ENCODE data around the gene HOXB9. TPM values are rescaled to one million over a fixed set of nuclear protein-coding genes. Genes with fewer than 3 reads are reported as not detected.

HOXB9 gene
- total RNA-seq, 2 donors from 2014 or later = 0.09 to 0.68 TPM

DNA sequence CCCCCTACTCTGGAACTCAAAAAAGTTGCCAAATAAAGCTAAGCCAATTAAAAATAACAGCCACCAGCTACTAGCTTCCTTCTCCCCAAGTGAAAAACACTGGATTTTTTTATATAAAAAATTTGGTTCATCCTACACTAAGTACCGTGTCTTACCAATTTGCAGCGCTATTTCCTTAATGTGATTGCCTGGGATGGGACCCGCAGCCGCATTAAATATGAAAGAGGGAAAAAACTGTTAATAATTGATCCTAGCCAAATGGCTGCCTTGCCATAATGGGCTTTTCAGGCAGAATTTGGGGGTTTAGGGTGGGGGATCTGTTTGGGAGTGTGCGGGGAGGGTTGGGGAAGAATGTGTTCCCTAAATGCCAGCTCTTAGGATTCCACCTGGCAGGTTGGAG is 2.0 kb downstream of the HOXB9 start:
- TF ChIP-seq POLR2A (IDR thresholded peaks at IDR 0.05) (no peak), CTCF (IDR thresholded peaks at IDR 0.05) (no peak), POLR2AphosphoS5 (IDR thresholded peaks at IDR 0.05) (no peak)
- Histone ChIP-seq H3K27me3 (replicated peaks; ENCODE audit: insufficient read depth) (peaks cover 58% of the 10 kb centered on the region), H3K27ac (no peak overlapping the region), H3K4me1 (replicated peaks) (peaks cover 16% of the 10 kb centered on the region), H3K9me3 (no peaks in the 10 kb centered on the region), H3K4me3 (no peak overlapping the region), H3K36me3 (no peaks in the 10 kb centered on the region)
- DNase-seq (ENCODE audit: low spot score) = no peak
- 28% methylated on average over 5 of the region's 5 CpGs for WGBS
- intact Hi-C loops (cut with DNase I) = no loop called here

DNA sequence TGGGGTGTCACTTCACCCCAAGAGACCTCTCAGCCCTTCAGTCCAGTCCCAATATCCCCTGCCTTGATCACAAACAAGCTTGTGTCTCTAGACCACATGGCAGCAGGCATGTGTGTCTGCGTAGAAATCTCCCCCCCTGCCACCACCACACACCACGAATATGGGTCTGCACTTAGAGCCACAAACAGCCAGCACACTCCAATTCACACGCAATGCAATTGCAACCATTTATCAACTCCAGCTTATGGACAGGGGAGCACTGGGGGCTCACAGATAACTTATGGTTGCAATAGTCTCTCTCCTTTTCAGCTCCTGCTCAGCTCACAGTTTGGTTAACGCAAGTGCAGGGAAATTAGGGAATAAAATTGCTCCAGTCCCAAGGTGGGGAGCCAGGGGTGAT is 2.6 kb downstream of the HOXB9 start:
- intact Hi-C loops (cut with DNase I) = no loop called here
- no peaks in the 10 kb centered on the region for H3K36me3 ChIP-seq
- 39% methylated on average over 4 of the region's 4 CpGs for WGBS
- DNase-seq (ENCODE audit: low spot score) = no peak
- H3K27me3 ChIP-seq (replicated peaks; ENCODE audit: insufficient read depth) = peaks cover 54% of the 10 kb centered on the region
- H3K4me3 ChIP-seq = no peak overlapping the region
- peaks cover 17% of the 10 kb centered on the region for H3K4me1 ChIP-seq (replicated peaks)
- H3K27ac ChIP-seq = no peak overlapping the region
- TF ChIP-seq CTCF (IDR thresholded peaks at IDR 0.05) = no peak
- TF ChIP-seq POLR2A (IDR thresholded peaks at IDR 0.05) = no peak
- TF ChIP-seq POLR2AphosphoS5 (IDR thresholded peaks at IDR 0.05) = no peak
- H3K9me3 ChIP-seq = no peaks in the 10 kb centered on the region

DNA sequence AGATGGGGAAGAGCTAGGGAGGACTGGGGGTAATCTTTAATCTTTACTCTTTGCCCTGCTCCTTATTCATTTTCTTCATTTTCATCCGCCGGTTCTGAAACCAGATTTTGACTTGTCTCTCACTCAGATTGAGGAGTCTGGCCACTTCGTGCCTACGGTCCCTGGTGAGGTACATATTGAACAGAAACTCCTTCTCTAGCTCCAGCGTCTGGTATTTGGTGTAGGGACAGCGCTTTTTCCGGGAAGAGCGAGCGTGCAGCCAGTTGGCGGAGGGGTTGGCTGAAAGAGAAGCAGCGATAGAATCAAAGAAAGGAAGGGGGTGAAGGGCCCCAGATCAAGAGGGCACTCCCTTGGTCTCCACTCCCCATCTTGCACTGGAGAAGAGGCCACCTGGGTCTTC is 3.3 kb downstream of the HOXB9 start:
- Histone ChIP-seq H3K27me3 (replicated peaks; ENCODE audit: insufficient read depth) (peaks cover 50% of the 10 kb centered on the region), H3K9me3 (no peaks in the 10 kb centered on the region), H3K36me3 (no peaks in the 10 kb centered on the region), H3K4me1 (replicated peaks) (peaks cover 17% of the 10 kb centered on the region), H3K4me3 (no peak overlapping the region), H3K27ac (no peak overlapping the region)
- intact Hi-C loops (cut with DNase I) = no loop called here
- TF ChIP-seq POLR2AphosphoS5 (IDR thresholded peaks at IDR 0.05) = no peak
- TF ChIP-seq POLR2A (IDR thresholded peaks at IDR 0.05) = no peak
- TF ChIP-seq CTCF (IDR thresholded peaks at IDR 0.05) = no peak
- DNase-seq (ENCODE audit: low spot score) = no peak
- WGBS = 48% methylated on average over 11 of the region's 11 CpGs

DNA sequence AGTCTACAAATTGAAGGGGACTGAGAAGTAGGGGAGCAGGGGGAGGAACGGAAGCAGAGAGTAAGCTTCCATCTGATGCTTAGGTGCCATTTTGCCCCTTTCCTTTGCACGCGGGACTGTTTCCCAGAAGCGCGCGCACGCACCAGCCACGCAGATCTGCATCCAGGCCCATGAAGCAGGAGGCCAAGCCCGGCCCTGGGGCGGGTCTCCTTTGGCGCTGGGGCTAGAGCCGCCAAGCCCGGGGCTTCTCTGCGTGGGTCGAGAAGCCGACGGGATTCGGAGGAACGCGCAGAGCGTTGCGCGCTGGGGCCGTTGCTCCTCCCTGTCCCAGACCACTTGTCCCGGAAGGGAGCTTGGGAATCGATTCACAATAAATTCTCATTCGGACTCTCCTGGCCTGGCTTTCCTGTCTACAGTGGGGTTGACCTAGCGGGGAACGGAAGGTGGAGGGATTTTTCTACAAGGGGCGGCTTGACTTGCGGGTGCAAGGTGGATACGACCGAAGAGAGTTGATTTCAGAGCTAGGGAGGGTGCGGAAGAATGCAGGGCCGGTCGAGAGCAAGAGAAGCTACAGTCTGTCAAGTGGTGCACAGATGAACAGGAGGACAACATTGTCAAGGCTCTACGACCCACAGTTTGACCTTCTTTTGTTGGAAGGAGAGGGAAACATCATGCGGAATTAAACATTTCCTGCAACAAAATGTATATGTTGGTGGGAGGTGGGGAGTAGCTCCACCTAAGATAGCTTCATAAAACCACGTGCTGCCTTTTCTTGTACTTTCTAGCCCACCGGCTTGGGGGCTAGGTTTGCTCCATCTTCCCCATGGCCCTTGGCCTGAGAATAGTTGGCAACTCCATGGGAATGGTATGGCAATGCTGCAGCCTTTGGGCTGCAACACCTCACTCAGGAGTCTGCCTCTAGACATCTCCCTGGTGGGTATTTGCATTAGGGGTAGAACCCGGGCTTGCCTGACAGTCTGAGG is 4.5 kb downstream of the HOXB9 start:
- no peak overlapping the region for H3K4me3 ChIP-seq
- no peak overlapping the region for H3K27ac ChIP-seq
- intact Hi-C loops (cut with DNase I) = no loop called here
- 25% methylated on average over 41 of the region's 41 CpGs for WGBS
- no peaks in the 10 kb centered on the region for H3K9me3 ChIP-seq
- peaks cover 49% of the 10 kb centered on the region for H3K27me3 ChIP-seq (replicated peaks; ENCODE audit: insufficient read depth)
- H3K36me3 ChIP-seq = no peaks in the 10 kb centered on the region
- no peak for DNase-seq (ENCODE audit: low spot score)
- H3K4me1 ChIP-seq (replicated peaks) = peaks cover 17% of the 10 kb centered on the region
- TF ChIP-seq CTCF (IDR thresholded peaks at IDR 0.05) (no peak), POLR2AphosphoS5 (IDR thresholded peaks at IDR 0.05) (no peak), POLR2A (IDR thresholded peaks at IDR 0.05) (no peak)
